Activated naive CD4-positive, alpha-beta T cell (primary cell): ENCODE results near the gene HOXD9.

Source experiments
- DNase-seq, 4 experiments: peaks; one replicate each; lab custom pipeline; 2025; lab: John Stamatoyannopoulos, UW

The HOXD9 gene

GRCh38 chr2:176124110-176124946 is 1.8 kb downstream of the HOXD9 start:
- no peak for DNase-seq

- DNase-seq = no peak
Measured at GRCh38 chr2:176124947-176125771, 2.6 kb downstream of the HOXD9 start.

GRCh38 chr2:176125772-176126054 is 3.2 kb downstream of the HOXD9 start:
- DNase-seq = no peak

- peak; percentile 28 to 56 (median 40) for DNase-seq
Measured at GRCh38 chr2:176126929-176127773, 4.6 kb downstream of the HOXD9 start.

GRCh38 chr2:176127774-176128072 is 5.2 kb downstream of the HOXD9 start:
- DNase-seq = no peak

- DNase-seq = no peak
Measured at GRCh38 chr2:176128172-176128981, 5.9 kb downstream of the HOXD9 start.

- DNase-seq = no peak
Measured at GRCh38 chr2:176128982-176129796, 6.7 kb downstream of the HOXD9 start, which contains the start of gene HOXD8. TSS of gene HOXD8 (plus strand) at chr2:176129705. CDS start at chr2:176130367, 662 bp downstream.

- no peak for DNase-seq
Measured at GRCh38 chr2:176129813-176130146, 7.3 kb downstream of the HOXD9 start.

GRCh38 chr2:176130147-176130956 is 7.8 kb downstream of the HOXD9 start:
- DNase-seq = no peak

- DNase-seq = no peak
Measured at GRCh38 chr2:176130957-176131847, 8.7 kb downstream of the HOXD9 start.

GRCh38 chr2:176131848-176132158 is 9.3 kb downstream of the HOXD9 start:
- DNase-seq = no peak

- no peak for DNase-seq
Measured at GRCh38 chr2:176132205-176133171, 10.0 kb downstream of the HOXD9 start.

GRCh38 chr2:176133389-176133788 is 10.9 kb downstream of the HOXD9 start:
- no peak for DNase-seq

- DNase-seq = no peak
Measured at GRCh38 chr2:176134035-176134434, 11.5 kb downstream of the HOXD9 start.

- DNase-seq = no peak
Measured at GRCh38 chr2:176135035-176135440, 12.5 kb downstream of the HOXD9 start.

- DNase-seq = no peak
Measured at GRCh38 chr2:176136374-176137251, 14.1 kb downstream of the HOXD9 start.

- DNase-seq = no peak
Measured at GRCh38 chr2:176137252-176137580, 14.7 kb downstream of the HOXD9 start.
